Measurements from ENCODE around the gene KNDC1.
"Not testable (repeated sequence)": the region's sequence is repeated elsewhere in the genome, so short reads cannot be mapped to it uniquely, and the experiment has no call there.

KNDC1 gene

DNA sequence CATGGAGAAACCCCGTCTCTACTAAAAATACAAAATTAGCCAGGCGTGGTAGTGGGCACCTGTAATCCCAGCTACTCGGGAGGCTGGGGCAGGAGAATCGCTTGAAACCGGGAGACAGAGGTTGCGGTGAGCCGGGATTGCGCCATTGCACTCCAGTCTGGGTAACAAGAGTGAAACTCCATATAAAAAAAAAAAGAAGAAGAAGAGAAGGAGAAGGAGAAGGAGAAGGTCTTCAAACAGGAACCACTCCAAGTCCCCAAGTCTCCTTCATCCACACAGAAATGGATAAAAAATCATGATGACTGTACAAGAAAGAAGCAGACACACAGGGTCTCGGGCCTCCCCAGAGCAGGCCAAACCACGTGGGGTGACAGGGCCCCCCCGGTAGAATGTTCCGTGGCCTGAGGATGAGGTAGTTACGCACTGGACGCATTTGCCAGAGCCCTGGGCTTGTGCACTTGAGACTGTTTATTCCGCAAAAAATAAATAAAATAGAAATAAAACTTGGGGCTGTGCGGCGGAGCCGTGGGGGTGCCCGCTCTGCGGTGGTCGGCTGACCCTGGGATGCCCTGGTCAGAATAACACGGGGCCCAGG is 93.4 kb downstream of the KNDC1 start:
- DNase-seq: no peak

DNA sequence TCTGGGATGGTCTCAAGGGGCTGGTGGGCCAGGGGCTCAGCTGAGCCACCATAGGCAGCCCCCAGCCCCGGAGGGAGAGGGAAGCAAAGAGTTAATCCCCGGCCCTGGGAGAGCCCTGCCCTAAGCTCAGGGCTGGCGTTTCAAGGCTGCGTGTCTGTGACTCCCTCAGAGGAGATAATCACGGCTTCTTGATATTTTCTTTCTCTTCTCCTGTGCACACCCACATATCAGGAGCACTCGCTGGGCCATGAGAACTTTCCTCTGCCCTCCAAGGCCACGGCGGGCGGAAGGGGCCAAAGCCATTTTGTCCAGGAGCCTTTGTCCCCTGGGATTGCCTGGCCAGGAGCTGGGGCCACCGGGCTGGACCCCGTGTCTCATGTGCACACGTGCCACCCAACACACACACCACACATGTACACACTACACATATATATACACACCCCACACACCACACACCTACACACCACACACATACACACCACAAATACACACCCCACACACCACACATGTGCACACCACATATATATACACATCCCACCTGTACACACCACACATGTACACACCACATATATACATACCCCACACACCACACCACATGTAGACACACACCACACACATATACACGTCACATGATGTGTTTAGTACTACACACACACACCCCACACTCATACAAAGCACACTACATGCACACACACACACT is 94.6 kb downstream of the KNDC1 start:
- TF ChIP-seq POLR2A (IDR thresholded peaks at IDR 0.05; ENCODE audit: low read length) (no peak), GATA1 (IDR thresholded peaks at IDR 0.05; ENCODE audit: low read depth, low read length) (no peak)
- DNase-seq: peak in 1 of 2 experiments; percentile 24

More for the DNA sequence above, 93.4 kb downstream of the KNDC1 start:
- no peak for TF ChIP-seq GATA1 (IDR thresholded peaks at IDR 0.05; ENCODE audit: low read depth, low read length)
- no peak for TF ChIP-seq POLR2A (IDR thresholded peaks at IDR 0.05; ENCODE audit: low read length)

DNA sequence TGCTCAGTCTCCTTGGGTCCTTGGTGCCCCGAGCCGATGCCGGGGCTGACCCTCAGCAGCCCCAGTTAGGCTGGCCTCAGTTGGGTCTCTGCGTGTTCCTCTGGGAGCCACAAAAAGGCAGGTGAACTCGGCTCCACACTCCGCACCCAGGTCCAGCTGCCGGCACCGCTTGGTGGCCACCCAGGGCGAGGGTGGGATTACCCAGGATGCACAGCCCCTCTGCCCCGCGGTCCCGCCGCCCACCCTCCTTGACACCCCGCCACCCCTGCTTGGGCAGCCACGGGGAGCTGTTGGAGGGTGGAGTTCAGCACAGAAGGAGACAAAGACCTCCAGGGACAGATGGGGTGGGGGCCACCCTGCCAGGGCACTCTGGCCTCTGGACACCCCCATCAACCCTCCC is 95.3 kb downstream of the KNDC1 start:
- no peak for DNase-seq
- no peak for TF ChIP-seq GATA1 (IDR thresholded peaks at IDR 0.05; ENCODE audit: low read depth, low read length)
- TF ChIP-seq POLR2A (IDR thresholded peaks at IDR 0.05; ENCODE audit: low read length): no peak

DNA sequence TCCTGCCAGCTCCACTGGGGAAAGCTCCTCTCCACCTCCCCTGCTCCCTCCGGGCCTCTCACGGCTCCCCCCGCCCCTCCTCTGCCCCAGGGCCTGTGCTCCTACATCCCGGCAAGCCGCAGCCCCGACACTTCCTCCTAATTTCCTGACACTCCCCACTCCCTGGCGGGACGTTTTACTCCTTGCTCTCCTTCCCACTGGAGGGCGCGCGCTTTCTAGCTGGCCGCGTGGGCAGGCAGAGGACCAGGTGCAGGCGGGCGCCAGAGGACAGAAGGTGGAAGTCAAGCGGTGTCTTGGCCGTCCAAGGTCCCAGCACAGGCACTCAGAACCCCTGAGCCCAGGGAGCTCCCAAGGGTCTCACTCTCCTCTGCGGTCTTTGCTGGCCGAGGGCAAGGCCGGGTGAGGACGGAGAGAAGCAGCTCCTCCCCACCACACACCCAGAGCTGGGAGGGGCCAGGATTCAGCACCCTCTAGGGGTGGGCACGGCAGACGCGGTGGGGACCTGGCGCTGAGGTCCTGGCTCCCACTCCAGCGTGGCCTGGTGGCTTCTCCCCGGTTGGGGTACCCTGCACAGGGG is 97.6 kb downstream of the KNDC1 start:
- TF ChIP-seq POLR2A (IDR thresholded peaks at IDR 0.05; ENCODE audit: low read length) (no peak), GATA1 (IDR thresholded peaks at IDR 0.05; ENCODE audit: low read depth, low read length) (no peak)
- DNase-seq: peak; percentile 64

DNA sequence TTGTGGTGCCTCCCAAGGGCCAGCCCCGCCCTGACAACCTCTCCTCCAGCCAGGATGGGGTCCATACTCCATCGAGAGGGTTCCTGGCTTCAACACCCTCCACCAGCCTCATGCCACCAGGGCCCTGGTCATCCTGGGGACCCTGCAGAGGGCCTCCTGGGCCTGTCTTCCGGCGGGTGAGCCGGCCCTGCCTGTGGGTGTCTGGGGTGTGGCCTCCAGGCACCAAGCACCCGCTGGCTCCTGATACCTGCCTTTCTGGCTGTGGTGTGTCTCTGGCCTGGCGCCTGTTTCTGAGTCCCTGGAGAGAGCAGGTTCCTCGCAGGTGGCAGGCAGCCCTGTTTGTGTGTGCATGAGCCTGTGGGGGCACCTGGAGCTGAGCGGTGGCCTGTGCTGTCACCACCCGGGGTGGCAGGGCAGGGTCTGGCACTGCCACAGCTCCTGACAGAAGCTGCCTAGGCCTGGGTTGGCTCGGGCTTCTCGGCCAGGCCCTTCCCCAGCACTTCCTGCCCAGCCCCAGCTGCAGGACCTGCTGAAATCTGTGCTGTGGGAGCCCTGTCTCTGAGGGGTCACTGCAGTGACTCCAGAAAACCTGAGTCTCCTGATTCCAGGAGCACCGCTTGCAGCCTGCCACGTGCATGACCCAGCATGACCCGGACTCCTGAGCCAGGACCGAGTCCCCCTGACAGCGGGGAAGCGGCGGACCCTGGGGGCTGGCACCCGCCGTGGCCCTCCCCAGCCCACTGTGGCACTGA is 98.2 kb downstream of the KNDC1 start:
- peak; percentile 34 to 36 for DNase-seq
- TF ChIP-seq POLR2A (IDR thresholded peaks at IDR 0.05; ENCODE audit: low read length) (no peak), GATA1 (IDR thresholded peaks at IDR 0.05; ENCODE audit: low read depth, low read length) (no peak)

DNA sequence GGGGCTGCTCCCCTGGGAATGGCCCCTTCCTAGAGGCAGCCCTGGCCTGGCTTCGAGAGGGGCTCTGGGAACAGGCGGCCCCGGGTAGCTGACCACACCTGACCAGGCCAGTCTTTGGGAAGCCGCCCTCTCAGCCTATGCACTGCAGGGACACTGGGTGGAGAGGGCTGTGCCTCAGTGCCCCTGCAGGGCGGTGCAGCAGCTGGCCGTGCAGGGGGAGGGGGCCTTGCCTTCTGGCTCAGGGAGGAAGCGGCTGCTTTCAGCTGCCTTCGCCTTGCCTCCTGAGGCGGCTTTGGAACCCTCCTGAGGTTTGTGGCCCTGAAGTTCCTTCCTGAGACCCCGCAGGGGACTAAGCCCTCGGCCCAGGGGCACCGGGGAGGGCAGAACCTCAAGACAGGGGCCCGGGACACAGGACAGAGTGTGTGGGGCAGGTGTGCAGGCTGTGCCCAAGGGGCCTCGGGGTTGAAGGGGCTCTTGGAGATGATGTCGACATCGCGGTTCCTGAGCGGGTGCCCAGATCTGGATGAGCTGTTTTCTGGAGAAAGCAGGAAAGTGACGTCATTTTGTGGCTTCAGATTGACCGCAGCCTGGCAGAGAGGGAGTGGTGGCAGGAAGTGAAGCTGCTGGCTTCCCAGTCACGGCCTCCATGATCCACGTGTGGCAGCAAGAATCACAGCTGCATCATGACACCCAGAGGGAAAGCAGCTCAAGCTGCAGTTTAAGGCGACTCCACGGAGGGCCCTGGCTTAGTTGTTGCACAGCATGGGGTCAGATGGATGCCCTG is 99.0 kb downstream of the KNDC1 start:
- peak; percentile 29 to 68 for DNase-seq
- TF ChIP-seq POLR2A (IDR thresholded peaks at IDR 0.05; ENCODE audit: low read length) (no peak), GATA1 (IDR thresholded peaks at IDR 0.05; ENCODE audit: low read depth, low read length) (no peak)

DNA sequence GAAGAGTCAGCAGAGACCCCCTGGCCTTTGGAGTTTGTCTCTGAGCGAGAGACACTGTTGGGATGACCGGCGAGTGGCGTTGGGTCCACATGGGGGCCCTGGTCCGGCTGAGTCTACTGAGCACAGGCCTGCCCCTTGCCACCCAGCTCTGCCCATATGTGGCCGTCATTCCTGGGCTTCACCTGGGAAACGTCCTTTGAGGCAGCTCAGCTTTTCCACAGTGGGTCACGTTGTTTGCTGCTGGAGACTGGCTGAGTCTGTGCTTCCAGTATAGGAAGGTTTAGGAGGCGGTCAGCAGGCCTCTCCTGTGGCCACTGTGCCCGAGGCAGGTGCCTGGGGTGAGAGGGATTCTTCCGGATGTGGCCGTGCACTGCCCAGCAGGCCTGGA is 99.6 kb downstream of the KNDC1 start:
- TF ChIP-seq POLR2A (IDR thresholded peaks at IDR 0.05; ENCODE audit: low read length): no peak
- TF ChIP-seq GATA1 (IDR thresholded peaks at IDR 0.05; ENCODE audit: low read depth, low read length): no peak
- no peak for DNase-seq

DNA sequence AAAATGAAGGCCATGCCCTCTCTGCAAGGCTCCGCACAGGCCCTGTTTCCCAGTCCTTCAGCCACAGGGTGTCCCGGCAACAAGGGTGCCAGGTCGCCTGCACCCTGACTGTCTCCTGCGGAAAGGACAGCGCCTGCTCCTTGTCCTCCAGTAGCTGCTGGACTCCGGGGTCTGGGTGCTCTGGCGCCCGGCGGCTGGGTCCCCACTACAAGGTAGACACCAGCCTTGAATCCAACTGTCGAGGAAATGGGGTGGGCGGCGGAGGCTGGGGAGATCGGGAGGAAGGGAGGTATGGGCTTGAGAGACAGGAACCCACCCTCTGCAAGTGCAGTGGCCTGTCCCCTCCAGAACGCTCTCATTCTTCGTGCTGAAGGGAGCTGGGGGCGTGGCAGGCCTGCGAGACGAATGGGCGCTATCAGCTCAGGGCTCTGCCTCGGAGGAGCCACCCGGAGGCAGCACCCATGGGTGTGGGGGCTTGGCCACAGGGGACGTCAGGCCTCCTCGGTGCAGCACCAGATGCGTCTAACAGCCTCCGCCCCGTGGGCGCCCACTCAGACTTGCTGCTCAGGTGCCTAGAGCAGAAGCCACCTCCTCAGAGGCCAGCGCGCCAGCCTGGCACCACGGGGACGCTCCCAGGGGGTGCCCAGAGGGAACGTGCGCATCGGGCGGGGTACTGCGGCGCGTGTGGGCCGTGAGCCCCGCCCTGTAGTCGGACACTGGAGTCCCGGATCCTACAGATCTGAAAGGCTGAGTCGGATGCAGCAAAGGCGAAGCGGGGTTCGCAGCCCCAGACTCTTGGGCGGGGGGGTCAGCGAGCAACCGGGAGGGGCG is 101.1 kb downstream of the KNDC1 start:
- TF ChIP-seq POLR2A (IDR thresholded peaks at IDR 0.05; ENCODE audit: low read length) (peak; percentile 74), GATA1 (IDR thresholded peaks at IDR 0.05; ENCODE audit: low read depth, low read length) (no peak)

DNA sequence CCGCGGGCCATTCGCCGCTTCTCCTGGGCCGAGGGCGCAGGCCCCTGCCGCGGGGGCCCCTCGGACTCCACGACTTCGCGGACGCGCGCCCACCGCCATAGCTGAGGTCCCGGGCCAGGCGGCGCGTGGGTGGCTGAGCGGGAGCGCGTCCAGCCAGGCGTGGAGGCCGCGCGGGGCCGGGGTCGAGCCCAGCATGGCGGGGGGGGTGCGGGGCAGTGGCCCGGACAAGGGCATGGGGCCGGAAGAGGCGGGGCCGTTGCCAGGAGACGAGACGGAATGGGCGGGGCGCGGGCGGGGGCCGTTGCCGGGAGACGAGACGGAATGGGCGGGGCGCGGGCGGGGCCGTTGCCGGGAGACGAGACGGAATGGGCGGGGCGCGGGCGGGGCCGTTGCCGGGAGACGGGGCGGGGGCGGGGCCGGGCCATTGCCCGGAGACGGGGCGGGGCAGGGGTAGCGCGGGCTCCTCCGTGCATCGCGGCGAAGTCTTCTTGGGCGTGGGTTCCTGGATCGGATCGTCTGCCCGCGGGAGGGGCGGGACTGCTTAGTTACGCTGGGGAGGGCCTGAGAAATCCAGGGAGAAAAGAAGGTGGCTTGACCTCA is 101.8 kb downstream of the KNDC1 start:
- peak; percentile 90 to 95 for DNase-seq
- TF ChIP-seq POLR2A (IDR thresholded peaks at IDR 0.05; ENCODE audit: low read length) (no peak), GATA1 (IDR thresholded peaks at IDR 0.05; ENCODE audit: low read depth, low read length) (no peak)

More for the DNA sequence above, 101.1 kb downstream of the KNDC1 start:
- peak; percentile 85 to 86 for DNase-seq

DNA sequence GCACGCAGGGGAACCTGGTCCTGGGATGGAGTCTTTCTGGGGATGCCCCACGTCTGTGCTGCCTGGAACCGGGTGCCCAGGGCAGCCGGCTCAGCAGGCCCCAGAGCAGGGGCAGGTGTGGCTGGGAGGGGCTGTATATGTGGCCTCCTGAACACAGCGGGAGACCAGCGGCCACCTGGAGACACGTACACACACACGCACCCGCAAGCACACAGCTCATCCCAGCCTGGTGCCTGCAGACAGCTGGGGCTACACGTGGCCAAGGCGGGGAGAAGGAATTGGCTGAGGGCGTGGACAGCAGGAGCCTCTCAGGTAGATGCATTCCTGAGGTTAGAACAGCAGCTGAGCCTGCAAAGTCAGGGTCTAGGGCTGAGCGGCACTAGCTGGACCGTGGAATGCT is 102.7 kb downstream of the KNDC1 start:
- TF ChIP-seq POLR2A (IDR thresholded peaks at IDR 0.05; ENCODE audit: low read length) (no peak), GATA1 (IDR thresholded peaks at IDR 0.05; ENCODE audit: low read depth, low read length) (no peak)
- DNase-seq: no peak

DNA sequence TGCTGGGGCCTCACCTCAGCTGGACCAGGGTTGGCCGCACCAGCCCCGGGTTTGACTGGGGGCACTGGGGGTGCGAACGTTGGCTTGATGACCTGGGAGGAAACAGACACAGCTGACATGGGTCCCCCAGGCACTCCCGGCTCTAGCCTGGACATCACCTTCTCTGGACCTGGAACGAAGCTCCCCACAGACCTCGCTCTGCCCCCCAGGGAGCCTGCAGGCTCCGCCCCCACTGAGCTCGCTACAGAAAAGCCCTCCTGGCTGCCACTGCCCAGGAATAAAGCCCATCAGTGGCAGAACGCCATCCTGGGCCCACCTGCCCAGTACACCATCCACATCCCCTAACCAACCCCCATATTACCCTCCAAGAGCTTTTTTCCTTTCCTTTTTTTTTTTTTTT is 103.7 kb downstream of the KNDC1 start:
- no peak for TF ChIP-seq POLR2A (IDR thresholded peaks at IDR 0.05; ENCODE audit: low read length)
- no peak for TF ChIP-seq GATA1 (IDR thresholded peaks at IDR 0.05; ENCODE audit: low read depth, low read length)
- DNase-seq: no peak

DNA sequence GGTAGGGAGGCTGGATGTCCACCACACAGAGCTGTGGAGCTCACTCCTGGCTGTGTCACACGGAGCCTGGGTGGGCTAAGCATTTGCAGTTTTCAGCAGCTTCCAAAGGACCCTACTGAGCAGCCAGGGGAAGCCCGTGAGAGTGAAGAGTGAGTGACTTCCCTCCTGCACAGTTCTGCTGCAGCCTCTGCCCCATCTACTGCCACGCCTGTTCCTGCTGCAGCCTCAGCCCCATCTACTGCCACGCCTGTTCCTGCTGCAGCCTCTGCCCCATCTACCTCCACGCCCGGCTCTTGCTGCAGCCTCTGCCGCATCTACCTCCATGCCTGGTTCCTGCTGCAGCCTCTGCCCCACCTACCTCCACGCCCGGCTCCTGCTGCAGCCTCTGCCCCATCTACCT is 104.4 kb downstream of the KNDC1 start:
- TF ChIP-seq GATA1 (IDR thresholded peaks at IDR 0.05; ENCODE audit: low read depth, low read length) (no peak), POLR2A (IDR thresholded peaks at IDR 0.05; ENCODE audit: low read length) (no peak)
- DNase-seq: peak in 1 of 2 experiments; percentile 17

DNA sequence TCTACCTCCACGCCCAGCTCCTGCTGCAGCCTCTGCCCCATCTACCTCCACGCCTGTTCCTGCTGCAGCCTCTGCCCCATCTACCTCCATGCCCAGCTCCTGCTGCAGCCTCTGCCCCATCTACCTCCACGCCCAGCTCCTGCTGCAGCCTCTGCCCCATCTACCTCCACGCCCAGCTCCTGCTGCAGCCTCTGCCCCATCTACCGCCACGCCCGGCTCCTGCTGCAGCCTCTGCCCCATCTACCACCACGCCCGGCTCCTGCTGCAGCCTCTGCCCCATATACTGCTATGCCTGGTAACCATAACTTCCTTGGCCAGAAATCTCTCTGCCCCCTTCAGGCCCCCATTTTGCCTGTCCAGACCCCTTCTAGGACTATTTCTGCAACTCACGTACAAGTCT is 105.0 kb downstream of the KNDC1 start:
- not testable (repeated sequence) for DNase-seq

All from erythroblast (primary cell).